Measurements from ENCODE around the gene CFAP91.

The CFAP91 gene

DNA sequence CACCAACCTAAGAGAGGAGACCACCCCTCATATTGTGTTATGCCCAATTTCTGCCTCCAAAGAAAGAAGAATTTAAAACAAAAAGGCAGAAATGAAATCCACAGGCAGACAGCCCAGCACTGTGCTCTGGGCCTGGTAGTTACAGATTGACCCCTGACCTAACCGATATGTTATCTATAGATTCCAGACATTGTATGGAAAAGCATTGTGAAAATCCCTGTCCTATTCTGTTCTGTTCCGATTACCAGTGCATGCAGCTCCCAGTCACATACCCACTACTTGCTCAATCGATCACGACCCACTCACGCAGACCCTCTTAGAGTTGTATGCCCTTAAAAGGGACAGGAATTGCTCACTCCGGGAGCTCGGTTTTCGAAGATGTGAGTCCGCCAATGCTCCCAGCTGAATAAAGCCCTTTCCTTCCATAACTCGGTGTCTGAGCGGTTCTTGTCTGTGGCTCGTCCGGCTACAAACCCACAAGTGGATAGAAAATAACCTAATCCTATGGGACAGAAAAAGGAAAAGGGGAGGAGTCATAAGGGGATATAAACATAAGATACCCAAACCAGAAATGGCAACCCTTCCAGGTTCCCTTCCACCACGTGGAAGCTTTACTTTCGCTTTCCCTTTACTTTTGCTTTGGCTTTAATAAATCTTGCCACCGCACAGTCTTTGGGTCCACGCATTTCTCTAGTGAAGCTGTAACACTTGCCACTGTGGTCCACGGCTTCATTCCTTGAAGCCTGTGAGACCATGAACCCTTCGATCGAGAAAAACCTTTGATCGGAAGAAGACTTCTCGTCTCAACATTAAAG, 1.7 kb upstream of the CFAP91 start:
- H3K4me1 Mint-ChIP-seq, result peaks cover 33% of the 10 kb centered on the region
- no peak overlapping the region for H3K4me3 Mint-ChIP-seq
- no peak overlapping the region for H3K27ac Mint-ChIP-seq
- TF ChIP-seq, protein P1, sequence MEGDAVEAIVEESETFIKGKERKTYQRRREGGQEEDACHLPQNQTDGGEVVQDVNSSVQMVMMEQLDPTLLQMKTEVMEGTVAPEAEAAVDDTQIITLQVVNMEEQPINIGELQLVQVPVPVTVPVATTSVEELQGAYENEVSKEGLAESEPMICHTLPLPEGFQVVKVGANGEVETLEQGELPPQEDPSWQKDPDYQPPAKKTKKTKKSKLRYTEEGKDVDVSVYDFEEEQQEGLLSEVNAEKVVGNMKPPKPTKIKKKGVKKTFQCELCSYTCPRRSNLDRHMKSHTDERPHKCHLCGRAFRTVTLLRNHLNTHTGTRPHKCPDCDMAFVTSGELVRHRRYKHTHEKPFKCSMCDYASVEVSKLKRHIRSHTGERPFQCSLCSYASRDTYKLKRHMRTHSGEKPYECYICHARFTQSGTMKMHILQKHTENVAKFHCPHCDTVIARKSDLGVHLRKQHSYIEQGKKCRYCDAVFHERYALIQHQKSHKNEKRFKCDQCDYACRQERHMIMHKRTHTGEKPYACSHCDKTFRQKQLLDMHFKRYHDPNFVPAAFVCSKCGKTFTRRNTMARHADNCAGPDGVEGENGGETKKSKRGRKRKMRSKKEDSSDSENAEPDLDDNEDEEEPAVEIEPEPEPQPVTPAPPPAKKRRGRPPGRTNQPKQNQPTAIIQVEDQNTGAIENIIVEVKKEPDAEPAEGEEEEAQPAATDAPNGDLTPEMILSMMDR (IDR thresholded peaks at IDR 0.05), result no peak
- peaks cover 2% of the 10 kb centered on the region for H3K36me3 Mint-ChIP-seq (ENCODE audit: low read depth)
- no peak for DNase-seq
- peaks cover 3% of the 10 kb centered on the region for H3K27me3 Mint-ChIP-seq (ENCODE audit: low read depth, poor library complexity)
- peaks cover 12% of the 10 kb centered on the region for H3K9me3 Mint-ChIP-seq

GRCh38 chr3:119703820-119704531, 1.2 kb downstream of the CFAP91 start:
- peaks cover 24% of the 10 kb centered on the region for H3K36me3 Mint-ChIP-seq (ENCODE audit: low read depth)
- peak overlapping the region; percentile 93 for H3K4me3 Mint-ChIP-seq
- TF ChIP-seq, protein P1 (IDR thresholded peaks at IDR 0.05), result no peak
- no peak for DNase-seq
- peaks cover under 1% of the 10 kb centered on the region for H3K27me3 Mint-ChIP-seq (ENCODE audit: low read depth, poor library complexity)
- H3K4me1 Mint-ChIP-seq, result peaks cover 41% of the 10 kb centered on the region
- H3K9me3 Mint-ChIP-seq, result peaks cover 12% of the 10 kb centered on the region
- H3K27ac Mint-ChIP-seq, result peak overlapping the region; percentile 83

GRCh38 chr3:119715105-119715504, 12.3 kb downstream of the CFAP91 start:
- Mint-ChIP-seq H3K9me3 (no peaks in the 10 kb centered on the region), H3K4me1 (no peaks in the 10 kb centered on the region), H3K4me3 (no peak overlapping the region), H3K27me3 (ENCODE audit: low read depth, poor library complexity) (no peaks in the 10 kb centered on the region), H3K36me3 (ENCODE audit: low read depth) (peaks cover 85% of the 10 kb centered on the region), H3K27ac (no peak overlapping the region)
- no peak for DNase-seq
- TF ChIP-seq, protein P1 (IDR thresholded peaks at IDR 0.05), result no peak

DNA sequence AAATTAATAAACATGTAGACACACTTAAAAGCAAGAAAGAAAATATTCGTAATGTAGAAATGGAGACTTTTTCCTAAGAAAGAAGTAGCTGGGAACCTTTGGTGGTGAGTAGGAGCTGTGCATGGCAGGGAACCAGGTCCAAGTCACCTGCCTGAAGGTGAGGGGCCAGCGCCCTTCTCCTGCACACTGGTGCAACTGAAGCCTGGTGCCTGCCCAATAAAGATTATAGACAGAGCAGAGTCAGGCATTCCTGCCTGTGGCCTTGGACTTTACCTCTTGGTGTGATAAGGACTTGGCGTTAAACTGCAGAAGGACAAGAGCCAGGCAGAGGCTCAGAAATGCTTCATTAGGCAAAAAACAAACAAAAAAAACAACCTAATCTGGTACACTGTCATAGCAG, 14.2 kb downstream of the CFAP91 start:
- Mint-ChIP-seq H3K27me3 (ENCODE audit: low read depth, poor library complexity) (no peaks in the 10 kb centered on the region), H3K27ac (no peak overlapping the region), H3K36me3 (ENCODE audit: low read depth) (peaks cover 79% of the 10 kb centered on the region), H3K9me3 (no peaks in the 10 kb centered on the region), H3K4me3 (no peak overlapping the region), H3K4me1 (no peaks in the 10 kb centered on the region)
- TF ChIP-seq, protein P1 (IDR thresholded peaks at IDR 0.05), result no peak
- no peak for DNase-seq

DNA sequence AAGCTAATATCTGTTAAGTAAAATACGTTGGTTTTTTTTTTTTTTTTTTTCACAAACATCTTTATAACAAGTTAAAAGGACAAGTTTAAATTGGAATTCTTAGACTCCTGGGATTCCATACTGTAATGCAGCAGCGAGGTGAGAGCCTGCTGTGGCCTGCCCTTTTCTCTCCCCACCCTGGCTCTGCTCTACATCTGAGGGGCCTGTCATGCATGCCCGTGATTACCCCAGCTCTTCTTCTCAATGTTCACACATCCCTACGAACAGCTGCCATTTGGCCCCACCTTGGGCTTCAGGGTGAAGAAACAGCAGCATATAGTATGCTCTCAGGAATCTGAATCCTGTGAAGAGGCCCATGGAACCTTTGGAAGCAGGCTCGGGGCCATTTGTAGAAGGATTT, 14.7 kb downstream of the CFAP91 start:
- Mint-ChIP-seq H3K36me3 (ENCODE audit: low read depth) (peaks cover 73% of the 10 kb centered on the region), H3K4me1 (no peaks in the 10 kb centered on the region), H3K9me3 (no peaks in the 10 kb centered on the region), H3K27ac (no peak overlapping the region), H3K27me3 (ENCODE audit: low read depth, poor library complexity) (no peaks in the 10 kb centered on the region), H3K4me3 (no peak overlapping the region)
- DNase-seq, result no peak
- TF ChIP-seq, protein P1 (IDR thresholded peaks at IDR 0.05), result no peak
